ENCODE results near the gene GPR15.
"Not testable (repeated sequence)": the region's sequence is repeated elsewhere in the genome, so short reads cannot be mapped to it uniquely, and the experiment has no call there.

The GPR15 gene

DNA sequence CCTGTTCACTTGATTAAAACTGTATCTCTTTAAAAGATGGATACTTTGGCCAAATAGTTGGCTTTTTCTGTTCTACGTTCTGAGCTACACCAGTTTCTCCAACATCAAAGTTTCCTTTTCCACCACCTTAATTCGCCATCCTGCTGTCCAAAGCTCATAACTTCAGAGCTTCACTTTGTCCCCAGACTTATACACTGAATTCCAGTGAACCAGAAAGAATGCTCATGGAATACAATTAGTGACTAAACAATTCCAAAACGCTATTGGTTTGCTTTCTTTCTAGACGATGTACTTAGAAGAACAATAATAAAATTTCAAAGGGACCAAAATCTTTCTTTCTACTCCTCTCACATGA is 23.2 kb downstream of the GPR15 start:
- TF ChIP-seq, protein P1, sequence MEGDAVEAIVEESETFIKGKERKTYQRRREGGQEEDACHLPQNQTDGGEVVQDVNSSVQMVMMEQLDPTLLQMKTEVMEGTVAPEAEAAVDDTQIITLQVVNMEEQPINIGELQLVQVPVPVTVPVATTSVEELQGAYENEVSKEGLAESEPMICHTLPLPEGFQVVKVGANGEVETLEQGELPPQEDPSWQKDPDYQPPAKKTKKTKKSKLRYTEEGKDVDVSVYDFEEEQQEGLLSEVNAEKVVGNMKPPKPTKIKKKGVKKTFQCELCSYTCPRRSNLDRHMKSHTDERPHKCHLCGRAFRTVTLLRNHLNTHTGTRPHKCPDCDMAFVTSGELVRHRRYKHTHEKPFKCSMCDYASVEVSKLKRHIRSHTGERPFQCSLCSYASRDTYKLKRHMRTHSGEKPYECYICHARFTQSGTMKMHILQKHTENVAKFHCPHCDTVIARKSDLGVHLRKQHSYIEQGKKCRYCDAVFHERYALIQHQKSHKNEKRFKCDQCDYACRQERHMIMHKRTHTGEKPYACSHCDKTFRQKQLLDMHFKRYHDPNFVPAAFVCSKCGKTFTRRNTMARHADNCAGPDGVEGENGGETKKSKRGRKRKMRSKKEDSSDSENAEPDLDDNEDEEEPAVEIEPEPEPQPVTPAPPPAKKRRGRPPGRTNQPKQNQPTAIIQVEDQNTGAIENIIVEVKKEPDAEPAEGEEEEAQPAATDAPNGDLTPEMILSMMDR (IDR thresholded peaks at IDR 0.05; ENCODE audit: low read depth, low read length): no peak
- no peak for DNase-seq (ENCODE audit: low read depth in 2 of 2)
- no peak overlapping the region for H3K4me3 ChIP-seq (replicated peaks in 1 of 2; ENCODE audit: low read depth in 2 of 2, low read length in 2 of 2)

- no peak overlapping the region for H3K4me3 ChIP-seq (replicated peaks in 1 of 2; ENCODE audit: low read depth in 2 of 2, low read length in 2 of 2)
- DNase-seq (ENCODE audit: low read depth in 2 of 2): peak in 1 of 2 donors; percentile 25
These were observed 24.7 kb downstream of the GPR15 start for GRCh38 chr3:98556164-98557130.

DNA sequence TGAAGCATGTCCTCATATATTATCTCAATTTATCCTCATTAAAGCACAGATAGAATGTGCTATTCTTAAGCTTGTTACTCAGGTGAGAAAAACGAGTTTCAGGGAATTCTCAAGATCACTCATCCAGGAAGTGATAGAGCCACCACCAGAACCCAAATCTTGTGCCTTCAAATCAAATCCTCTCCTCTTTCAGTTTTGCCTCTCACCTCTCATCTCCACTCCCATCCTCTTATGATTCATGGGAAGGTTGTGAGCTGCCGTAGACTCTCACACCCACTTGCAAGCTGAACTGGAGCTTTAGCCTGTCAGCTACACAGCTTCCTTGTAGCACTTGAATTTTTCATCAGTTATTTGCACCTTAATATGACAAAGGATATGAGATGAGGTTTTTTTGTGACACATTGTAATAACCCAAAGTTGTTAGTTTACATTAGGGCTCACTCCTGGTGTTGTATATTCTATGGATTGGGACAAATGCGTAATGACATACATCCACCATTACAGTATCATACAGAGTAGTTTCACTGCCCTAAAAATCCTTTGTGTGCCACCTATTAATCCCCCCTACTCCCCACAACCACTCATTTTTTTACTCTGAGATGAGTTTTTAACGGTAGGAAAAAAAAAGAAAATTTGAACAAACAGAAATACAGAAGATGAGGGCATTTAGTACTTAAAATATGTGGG is 25.7 kb downstream of the GPR15 start:
- no peak overlapping the region for H3K4me3 ChIP-seq (replicated peaks in 1 of 2; ENCODE audit: low read depth in 2 of 2, low read length in 2 of 2)
- DNase-seq (ENCODE audit: low read depth in 2 of 2): no peak
- TF ChIP-seq, protein P1 (IDR thresholded peaks at IDR 0.05; ENCODE audit: low read depth, low read length): no peak

More at GRCh38 chr3:98556164-98557130, 24.7 kb downstream of the GPR15 start:
- TF ChIP-seq, protein P1 (IDR thresholded peaks at IDR 0.05; ENCODE audit: low read depth, low read length): no peak

GRCh38 chr3:98558100-98558827 is 26.5 kb downstream of the GPR15 start:
- DNase-seq (ENCODE audit: low read depth in 2 of 2): no peak
- TF ChIP-seq, protein P1 (IDR thresholded peaks at IDR 0.05; ENCODE audit: low read depth, low read length): no peak
- H3K4me3 ChIP-seq (replicated peaks in 1 of 2; ENCODE audit: low read depth in 2 of 2, low read length in 2 of 2): no peak overlapping the region

- not testable (repeated sequence) for DNase-seq (ENCODE audit: low read depth in 2 of 2); H3K4me3 ChIP-seq (replicated peaks in 1 of 2; ENCODE audit: low read depth in 2 of 2, low read length in 2 of 2)
These were observed 28.0 kb downstream of the GPR15 start for GRCh38 chr3:98559769-98560168.

GRCh38 chr3:98560911-98561310 is 29.1 kb downstream of the GPR15 start:
- DNase-seq (ENCODE audit: low read depth in 2 of 2): no peak
- H3K4me3 ChIP-seq (replicated peaks in 1 of 2; ENCODE audit: low read depth in 2 of 2, low read length in 2 of 2): no peak overlapping the region
- TF ChIP-seq, protein P1 (IDR thresholded peaks at IDR 0.05; ENCODE audit: low read depth, low read length): no peak
